Measurements from ENCODE around the gene RHBDD2. TPM values are rescaled to one million over a fixed set of nuclear protein-coding genes. Genes with fewer than 3 reads are reported as not detected.
"Not testable (repeated sequence)": the region's sequence is repeated elsewhere in the genome, so short reads cannot be mapped to it uniquely, and the experiment has no call there.

Gene RHBDD2
- total and polyA plus RNA-seq, 8 donors = 21.6 to 106 (median 27.9) TPM

DNA sequence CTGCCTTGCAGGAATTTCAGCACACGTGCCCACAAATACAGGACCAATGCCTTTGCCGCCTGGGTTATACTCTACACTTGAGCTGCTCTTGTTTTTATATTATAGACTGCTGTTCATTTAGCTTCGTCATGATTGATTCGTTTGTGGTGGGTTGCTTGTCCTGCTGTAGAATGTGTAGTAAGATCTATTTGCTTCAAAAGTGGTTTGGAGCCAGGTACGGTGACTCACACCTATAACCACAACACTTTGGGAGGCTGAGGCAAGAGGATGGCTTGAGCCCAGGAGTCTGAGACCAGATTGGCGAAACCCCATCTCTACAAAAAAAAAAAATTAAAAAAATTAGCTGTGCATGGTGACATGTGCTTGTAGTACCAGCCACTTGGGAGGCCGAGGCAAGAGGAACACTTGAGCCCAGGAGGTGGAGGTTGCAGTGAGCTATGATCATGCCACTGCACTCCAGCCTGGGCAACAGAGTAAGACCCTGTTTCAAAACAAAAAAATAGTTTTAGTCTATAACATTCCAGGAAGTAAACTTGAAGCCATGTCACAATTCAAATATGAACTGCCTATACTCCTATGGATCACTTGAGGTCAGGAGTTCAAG lies 9.0 kb upstream of the RHBDD2 start:
- intact Hi-C loops (cut with DNase I) = loop anchor here in 2 of 3 donors (5.0 to 10.0 kb wide), 2 partner anchors 152 to 155 kb away; no protein-coding TSS in a partner anchor

GRCh38 chr7:75870557-75871161 lies 8.2 kb upstream of the RHBDD2 start:
- no peaks in the 10 kb centered on the region for H3K36me3 ChIP-seq
- no peaks in the 10 kb centered on the region for H3K9me3 ChIP-seq
- intact Hi-C loops (cut with DNase I) = no loop called here
- 78 to 87% methylated on average over 9 of the region's 9 CpGs for WGBS, 2 donors
- no peak overlapping the region for H3K4me3 ChIP-seq
- no peak for ATAC-seq
- no peaks in the 10 kb centered on the region for H3K27me3 ChIP-seq
- DNase-seq = no peak
- no peaks in the 10 kb centered on the region for H3K4me1 ChIP-seq
- TF ChIP-seq CTCF (IDR thresholded peaks at IDR 0.05) = no peak
- H3K27ac ChIP-seq = no peak overlapping the region
- no peak for FAIRE-seq

More for the DNA sequence above, 9.0 kb upstream of the RHBDD2 start:
- no peak overlapping the region for H3K4me3 ChIP-seq
- TF ChIP-seq CTCF (IDR thresholded peaks at IDR 0.05) = no peak
- ATAC-seq = no peak
- H3K9me3 ChIP-seq = no peaks in the 10 kb centered on the region
- no peaks in the 10 kb centered on the region for H3K4me1 ChIP-seq
- FAIRE-seq = no peak
- no peak overlapping the region for H3K27ac ChIP-seq
- no peaks in the 10 kb centered on the region for H3K27me3 ChIP-seq
- DNase-seq = no peak
- WGBS, 2 donors = 74 to 82% methylated on average over 7 of the region's 7 CpGs
- H3K36me3 ChIP-seq = no peaks in the 10 kb centered on the region

DNA sequence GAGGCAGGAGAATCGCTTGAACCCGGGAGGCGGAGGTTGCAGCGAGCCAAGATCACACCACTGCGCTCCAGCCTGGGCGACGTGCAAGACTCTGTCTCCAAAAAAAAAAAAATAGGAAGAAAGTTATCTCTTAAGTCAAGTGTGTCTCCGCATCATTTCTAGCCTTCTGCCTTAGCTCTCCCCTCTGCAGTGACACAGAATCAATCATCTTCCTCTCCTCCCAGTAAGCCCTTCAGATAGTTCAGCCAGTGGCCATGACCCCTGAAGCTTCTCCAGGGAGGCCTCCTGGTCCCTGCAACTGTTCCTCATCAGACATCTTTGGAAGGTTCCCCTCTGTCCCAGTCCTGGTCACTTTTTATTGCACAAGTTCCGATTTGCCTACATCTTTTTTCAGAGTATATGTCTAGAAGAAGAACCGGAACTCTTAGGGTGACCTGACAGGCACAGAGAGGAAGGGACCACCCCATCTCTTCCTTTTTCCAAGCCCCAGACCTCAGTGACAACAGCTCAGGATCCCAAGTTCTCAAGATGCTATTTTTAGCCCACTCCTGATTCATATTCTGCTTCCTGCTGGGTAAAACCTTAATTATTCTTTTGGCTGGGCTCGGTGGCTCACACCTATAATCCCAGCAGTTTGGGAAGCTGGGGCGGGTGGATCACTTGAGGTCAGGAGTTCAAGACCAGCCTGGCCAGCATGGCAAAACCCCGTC lies 6.6 kb upstream of the RHBDD2 start:
- Histone ChIP-seq H3K27me3 (no peaks in the 10 kb centered on the region), H3K36me3 (no peaks in the 10 kb centered on the region), H3K4me3 (no peak overlapping the region), H3K4me1 (no peaks in the 10 kb centered on the region), H3K9me3 (no peaks in the 10 kb centered on the region), H3K27ac (no peak overlapping the region)
- intact Hi-C loops (cut with DNase I) = no loop called here
- DNase-seq = no peak
- FAIRE-seq = no peak
- TF ChIP-seq CTCF (IDR thresholded peaks at IDR 0.05) = no peak
- WGBS, 2 donors = 73 to 74% methylated on average over 13 of the region's 13 CpGs
- peak in 3 of 4 donors; percentile 22 to 76 (median 55) for ATAC-seq

DNA sequence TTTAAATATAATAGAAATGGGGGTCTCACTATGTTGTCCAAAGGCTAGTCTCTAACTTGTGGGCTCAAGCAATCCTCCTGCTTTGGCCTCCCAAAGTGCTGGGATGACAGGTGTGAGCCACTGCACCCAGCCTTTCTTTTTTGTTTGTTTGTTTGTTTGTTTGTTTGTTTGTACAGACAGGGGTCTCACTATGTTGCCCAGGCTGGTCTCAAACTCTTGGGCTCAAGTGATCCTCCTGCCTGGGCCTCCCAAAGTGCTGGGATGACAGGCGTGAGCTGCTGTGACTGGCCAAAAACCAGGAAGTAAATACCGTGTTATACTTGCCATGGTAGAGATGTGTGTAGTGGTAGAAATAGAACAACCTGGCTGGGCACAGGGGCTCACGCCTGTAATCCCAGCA lies 4.7 kb upstream of the RHBDD2 start:
- FAIRE-seq; H3K4me1 ChIP-seq; intact Hi-C loops (cut with DNase I): not testable (repeated sequence)

GRCh38 chr7:75875113-75876080 lies 3.4 kb upstream of the RHBDD2 start:
- intact Hi-C loops (cut with DNase I) = no loop called here
- no peak overlapping the region for H3K4me3 ChIP-seq
- no peaks in the 10 kb centered on the region for H3K36me3 ChIP-seq
- 84 to 91% methylated on average over 21 of the region's 21 CpGs for WGBS, 2 donors
- H3K27ac ChIP-seq = no peak overlapping the region
- DNase-seq = peak in 1 of 6 donors; percentile 7
- FAIRE-seq = no peak
- no peak for ATAC-seq
- H3K9me3 ChIP-seq = no peaks in the 10 kb centered on the region
- TF ChIP-seq CTCF (IDR thresholded peaks at IDR 0.05) = no peak
- no peaks in the 10 kb centered on the region for H3K27me3 ChIP-seq
- H3K4me1 ChIP-seq = peaks cover 0 to 11% (median 5%) of the 10 kb centered on the region in 3 donors

More for the DNA sequence above, 4.7 kb upstream of the RHBDD2 start:
- not testable (repeated sequence) for ATAC-seq, H3K4me3 ChIP-seq, H3K27me3 ChIP-seq, DNase-seq, H3K36me3 ChIP-seq, H3K9me3 ChIP-seq, H3K27ac ChIP-seq
- WGBS, 2 donors = 78 to 81% methylated on average over 3 of the region's 3 CpGs
